BLaER1 treated with 17β-estradiol and CSF1 and Interleukin-3, amounts not matched to agents 10 nM and 100 nM (cell line): ENCODE data around the gene LINS1.
A peak's percentile ranks its signal among the peaks of the same experiment; 100 is the strongest.

Source experiments
- H3K27ac ChIP-seq, 11 experiments: shearing (Covaris generic); formaldehyde crosslinking; 2 replicates each; pipeline ENCODE4 v1.8.1; 2022
- H3K27me3 ChIP-seq, 11 experiments: shearing (Covaris generic); formaldehyde crosslinking; 2 replicates each; pipeline ENCODE4 v1.8.1; 2022
- H3K36me3 ChIP-seq, 11 experiments: shearing (Covaris generic); formaldehyde crosslinking; 2 replicates each; pipeline ENCODE4 v1.8.1; 2022
- H3K4me1 ChIP-seq, 10 experiments: shearing (Covaris generic); formaldehyde crosslinking; 2 replicates each; pipeline ENCODE4 v1.8.1; 2022
- H3K4me2 ChIP-seq, 11 experiments: shearing (Covaris generic); formaldehyde crosslinking; 2 replicates each; pipeline ENCODE4 v1.8.1; 2022
- H3K4me3 ChIP-seq, 10 experiments: shearing (Covaris generic); formaldehyde crosslinking; 2 replicates each; pipeline ENCODE4 v1.8.1; 2022
- H3K9ac ChIP-seq, 11 experiments: shearing (Covaris generic); formaldehyde crosslinking; 2 replicates each; pipeline ENCODE4 v1.8.1; 2022
- H3K9me3 ChIP-seq, 11 experiments: shearing (Covaris generic); formaldehyde crosslinking; replicated peaks in 1 of 11; 2 replicates each; pipeline ENCODE4 v1.8.1; 2022
- H4K20me1 ChIP-seq, 11 experiments: shearing (Covaris generic); formaldehyde crosslinking; 2 replicates each; pipeline ENCODE4 v1.8.1; 2022
- Cebpa-rat ChIP-seq, 11 experiments: shearing (Covaris generic); IDR thresholded peaks; 2 replicates each; pipeline ENCODE4 v1.8.1; 2022

LINS1 gene

GRCh38 chr15:100531823-100532327 is 70.1 kb downstream of the LINS1 start:
- Histone ChIP-seq H3K9me3 (no peaks in the 10 kb centered on the region), H3K9ac (no peak overlapping the region), H3K4me3 (no peak overlapping the region), H4K20me1 (no peaks in the 10 kb centered on the region), H3K4me2 (no peak overlapping the region), H3K4me1 (peaks cover 3 to 16% (median 14%) of the 10 kb centered on the region in 10 experiments), H3K27me3 (no peaks in the 10 kb centered on the region), H3K27ac (no peak overlapping the region), H3K36me3 (no peaks in the 10 kb centered on the region)
- TF ChIP-seq Cebpa-rat (IDR thresholded peaks at IDR 0.05): no peak

DNA sequence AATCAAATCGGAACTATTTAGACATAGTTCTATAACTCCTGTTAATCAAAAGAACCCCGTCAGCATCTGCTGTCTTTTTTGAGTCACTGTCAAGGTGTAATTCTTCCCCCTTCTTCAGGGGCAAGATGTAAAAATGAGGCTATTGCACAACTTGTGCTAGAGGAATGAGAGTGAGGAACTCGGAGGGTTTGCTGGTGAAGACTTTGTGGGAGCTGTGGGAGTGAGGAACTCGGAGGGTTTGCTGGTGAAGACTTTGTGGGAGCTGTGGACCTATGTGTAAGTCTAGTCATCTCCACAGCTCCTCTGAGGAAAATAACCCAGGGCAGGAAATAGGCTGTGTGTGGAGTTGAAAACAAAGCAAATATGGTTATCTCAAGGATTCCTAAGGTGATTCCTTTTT is 70.8 kb downstream of the LINS1 start:
- no peak overlapping the region for H3K4me3 ChIP-seq
- H3K27ac ChIP-seq: no peak overlapping the region
- H3K9ac ChIP-seq: no peak overlapping the region
- H3K4me1 ChIP-seq: peaks cover 0 to 12% (median 8%) of the 10 kb centered on the region in 10 experiments; a peak in 12 of 20 replicates
- TF ChIP-seq Cebpa-rat (IDR thresholded peaks at IDR 0.05): no peak; a peak in 1 of 22 replicates
- H3K36me3 ChIP-seq: no peaks in the 10 kb centered on the region
- H4K20me1 ChIP-seq: no peaks in the 10 kb centered on the region
- H3K27me3 ChIP-seq: no peaks in the 10 kb centered on the region
- H3K4me2 ChIP-seq: no peak overlapping the region
- no peaks in the 10 kb centered on the region for H3K9me3 ChIP-seq

- no peaks in the 10 kb centered on the region for H4K20me1 ChIP-seq
- no peak overlapping the region for H3K27ac ChIP-seq
- peaks cover 0 to 12% (median 8%) of the 10 kb centered on the region in 10 experiments; a peak in 12 of 20 replicates for H3K4me1 ChIP-seq
- no peak for TF ChIP-seq Cebpa-rat (IDR thresholded peaks at IDR 0.05)
- no peak overlapping the region for H3K4me3 ChIP-seq
- H3K9me3 ChIP-seq: no peaks in the 10 kb centered on the region
- no peaks in the 10 kb centered on the region for H3K36me3 ChIP-seq
- H3K4me2 ChIP-seq: no peak overlapping the region
- no peak overlapping the region for H3K9ac ChIP-seq
- H3K27me3 ChIP-seq: no peaks in the 10 kb centered on the region
These were observed 72.4 kb downstream of the LINS1 start for GRCh38 chr15:100529556-100529955.

- Histone ChIP-seq H3K4me1 (peaks cover 0 to 11% (median 8%) of the 10 kb centered on the region in 10 experiments; a peak in 12 of 20 replicates), H3K27me3 (no peaks in the 10 kb centered on the region), H3K9me3 (no peaks in the 10 kb centered on the region), H3K27ac (no peak within 1 kb of the TSS), H3K36me3 (no peaks in the 10 kb centered on the region), H4K20me1 (no peaks in the 10 kb centered on the region), H3K4me2 (no peak within 1 kb of the TSS), H3K9ac (no peak within 1 kb of the TSS), H3K4me3 (no peak within 1 kb of the TSS)
- TF ChIP-seq Cebpa-rat (IDR thresholded peaks at IDR 0.05): no peak
These were observed 73.1 kb downstream of the LINS1 start, which contains the start of gene CERS3 for GRCh38 chr15:100528833-100529428. Gene CERS3 (minus strand): TSS chr15:100528950. CDS start chr15:100501849, 27,101 bp downstream.

- Histone ChIP-seq H4K20me1 (no peaks in the 10 kb centered on the region), H3K4me3 (no peak overlapping the region), H3K4me2 (no peak overlapping the region), H3K36me3 (no peaks in the 10 kb centered on the region), H3K9me3 (peaks cover 7 to 14% (median 12%) of the 10 kb centered on the region in 11 experiments; a peak in 20 of 22 replicates), H3K27me3 (no peaks in the 10 kb centered on the region), H3K9ac (no peak overlapping the region), H3K27ac (no peak overlapping the region), H3K4me1 (peaks cover 3 to 7% (median 4%) of the 10 kb centered on the region in 10 experiments)
- no peak for TF ChIP-seq Cebpa-rat (IDR thresholded peaks at IDR 0.05)
These were observed 75.9 kb downstream of the LINS1 start for GRCh38 chr15:100526027-100526481.

DNA sequence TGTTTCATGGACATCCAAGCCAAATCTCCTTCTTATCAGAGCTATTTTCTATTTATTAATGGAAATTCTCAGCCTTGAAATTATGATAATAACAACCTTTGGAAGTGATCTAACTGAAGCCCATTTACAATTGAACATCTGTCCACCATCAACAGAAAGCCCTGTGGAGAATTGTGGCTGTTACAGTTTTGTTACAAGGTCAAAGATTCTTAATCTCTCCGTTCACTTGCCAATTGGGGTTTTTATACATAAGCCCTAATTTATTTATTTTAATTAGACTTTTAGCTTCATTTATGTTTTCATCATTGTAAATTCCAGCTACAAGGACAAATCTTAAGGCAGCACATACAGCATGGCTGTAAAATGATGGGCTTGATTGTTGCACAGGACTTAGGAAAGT is 76.5 kb downstream of the LINS1 start:
- H3K36me3 ChIP-seq: no peaks in the 10 kb centered on the region
- H3K27ac ChIP-seq: no peak overlapping the region
- H3K27me3 ChIP-seq: no peaks in the 10 kb centered on the region
- H3K4me1 ChIP-seq: peaks cover 9 to 14% (median 10%) of the 10 kb centered on the region in 10 experiments
- TF ChIP-seq Cebpa-rat (IDR thresholded peaks at IDR 0.05): no peak
- no peak overlapping the region for H3K4me3 ChIP-seq
- H3K9me3 ChIP-seq: peaks cover 7 to 14% (median 12%) of the 10 kb centered on the region in 11 experiments; a peak in 20 of 22 replicates
- no peak overlapping the region for H3K4me2 ChIP-seq
- H4K20me1 ChIP-seq: no peaks in the 10 kb centered on the region
- H3K9ac ChIP-seq: no peak overlapping the region

DNA sequence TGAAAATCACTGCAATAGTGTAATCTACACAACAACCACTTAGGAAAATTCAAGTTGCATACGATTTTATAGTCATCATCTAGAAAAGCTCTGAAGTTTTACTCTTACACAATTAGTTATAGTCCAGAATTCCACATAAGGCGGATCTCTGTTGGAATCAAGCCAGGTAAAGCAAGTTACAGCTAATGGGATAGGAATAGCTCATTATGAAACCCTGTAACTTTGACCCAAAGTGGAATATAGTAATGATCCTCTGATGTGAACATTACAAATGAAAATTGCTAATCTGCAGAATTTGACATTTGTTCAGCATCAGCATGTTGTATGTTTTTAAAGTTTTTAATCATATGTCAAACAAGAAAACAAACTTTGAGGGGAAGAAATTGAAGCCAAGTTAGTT is 77.7 kb downstream of the LINS1 start:
- Histone ChIP-seq H3K27me3 (no peaks in the 10 kb centered on the region), H3K4me1 (peaks cover 20 to 25% (median 21%) of the 10 kb centered on the region in 10 experiments), H3K27ac (no peak overlapping the region), H4K20me1 (no peaks in the 10 kb centered on the region), H3K9ac (no peak overlapping the region), H3K4me3 (no peak overlapping the region), H3K36me3 (no peaks in the 10 kb centered on the region), H3K4me2 (no peak overlapping the region), H3K9me3 (peaks cover 7 to 14% (median 12%) of the 10 kb centered on the region in 11 experiments; a peak in 20 of 22 replicates)
- no peak for TF ChIP-seq Cebpa-rat (IDR thresholded peaks at IDR 0.05)

GRCh38 chr15:100521907-100522306 is 80.1 kb downstream of the LINS1 start:
- no peak overlapping the region for H3K4me3 ChIP-seq
- H3K9ac ChIP-seq: no peak overlapping the region
- H3K4me2 ChIP-seq: no peak overlapping the region
- peaks cover 7 to 14% (median 12%) of the 10 kb centered on the region in 11 experiments; a peak in 20 of 22 replicates for H3K9me3 ChIP-seq
- H3K36me3 ChIP-seq: no peaks in the 10 kb centered on the region
- peaks cover 20 to 48% (median 29%) of the 10 kb centered on the region in 10 experiments for H3K4me1 ChIP-seq
- no peak for TF ChIP-seq Cebpa-rat (IDR thresholded peaks at IDR 0.05)
- no peaks in the 10 kb centered on the region for H3K27me3 ChIP-seq
- no peak overlapping the region for H3K27ac ChIP-seq
- no peaks in the 10 kb centered on the region for H4K20me1 ChIP-seq

DNA sequence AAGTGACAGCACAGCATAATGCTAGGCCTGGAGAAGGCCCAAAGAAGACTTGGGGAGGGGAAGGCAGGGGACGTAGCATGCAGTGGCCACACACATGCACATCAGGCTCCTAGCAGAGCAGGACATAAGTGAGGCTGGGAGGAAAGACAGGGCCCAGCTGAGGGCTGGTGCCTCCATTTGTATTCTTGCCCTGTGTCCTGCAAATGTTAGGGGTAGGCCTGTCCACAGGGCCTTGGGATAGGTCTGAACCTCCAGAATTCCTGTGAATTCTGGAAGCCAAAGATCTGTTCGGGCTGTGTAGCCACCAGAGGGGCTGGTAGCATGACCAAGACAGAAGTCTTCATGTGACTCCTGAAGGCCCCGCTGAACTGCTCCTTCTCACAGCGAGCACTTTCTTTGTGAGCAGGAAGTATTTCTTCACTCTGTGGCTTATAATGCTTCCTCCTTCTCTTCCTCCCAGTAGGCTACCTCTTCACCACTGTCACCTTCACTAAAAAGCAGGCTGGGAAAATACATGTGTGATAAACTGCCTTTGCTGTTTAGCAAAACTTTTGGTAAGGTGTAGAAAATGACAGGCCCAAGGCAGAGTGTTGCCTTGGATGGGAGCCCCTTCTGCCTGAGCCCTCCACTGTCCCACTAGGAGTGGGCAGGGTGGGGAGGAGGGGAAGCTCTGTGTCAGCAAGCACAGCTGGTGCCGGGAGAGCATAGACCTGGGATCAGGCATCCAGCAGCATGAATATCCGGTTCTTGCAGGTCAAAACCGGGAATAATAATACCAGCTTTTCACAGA is 81.7 kb downstream of the LINS1 start:
- no peaks in the 10 kb centered on the region for H4K20me1 ChIP-seq
- no peaks in the 10 kb centered on the region for H3K27me3 ChIP-seq
- peak overlapping the region in 5 of 10 experiments; percentile 9 to 40 (median 26); a peak in 7 of 20 replicates for H3K4me3 ChIP-seq
- H3K4me2 ChIP-seq: peak overlapping the region; percentile 78 to 95 (median 89)
- H3K36me3 ChIP-seq: no peaks in the 10 kb centered on the region
- peak overlapping the region; percentile 12 to 57 (median 51); a peak in 15 of 22 replicates for H3K9ac ChIP-seq
- peaks cover 7 to 14% (median 12%) of the 10 kb centered on the region in 11 experiments; a peak in 20 of 22 replicates for H3K9me3 ChIP-seq
- peaks cover 20 to 64% (median 36%) of the 10 kb centered on the region in 10 experiments for H3K4me1 ChIP-seq
- peak overlapping the region; percentile 54 to 71 (median 66); a peak in 20 of 22 replicates for H3K27ac ChIP-seq
- TF ChIP-seq Cebpa-rat (IDR thresholded peaks at IDR 0.05): peak in 8 of 11 experiments; percentile 22 to 65 (median 56); a peak in 10 of 22 replicates
